GM18526 (cell line): Measurements from ENCODE around the gene ABTB1.

Experiments
- POLR2A ChIP-seq: IDR thresholded peaks from 3 replicates; pipeline ENCODE4 v1.6.1; 2011; ENCODE audit not compliant: insufficient read length; ENCODE audit errors: extremely low read depth

ABTB1 gene

GRCh38 chr3:127726894-127727293 is 54.1 kb downstream of the ABTB1 start:
- TF ChIP-seq POLR2A = no peak

- TF ChIP-seq POLR2A = no peak
These were observed 55.8 kb downstream of the ABTB1 start for GRCh38 chr3:127728417-127729015.

- TF ChIP-seq POLR2A = no peak
These were observed 56.9 kb downstream of the ABTB1 start for GRCh38 chr3:127729556-127730056.

DNA sequence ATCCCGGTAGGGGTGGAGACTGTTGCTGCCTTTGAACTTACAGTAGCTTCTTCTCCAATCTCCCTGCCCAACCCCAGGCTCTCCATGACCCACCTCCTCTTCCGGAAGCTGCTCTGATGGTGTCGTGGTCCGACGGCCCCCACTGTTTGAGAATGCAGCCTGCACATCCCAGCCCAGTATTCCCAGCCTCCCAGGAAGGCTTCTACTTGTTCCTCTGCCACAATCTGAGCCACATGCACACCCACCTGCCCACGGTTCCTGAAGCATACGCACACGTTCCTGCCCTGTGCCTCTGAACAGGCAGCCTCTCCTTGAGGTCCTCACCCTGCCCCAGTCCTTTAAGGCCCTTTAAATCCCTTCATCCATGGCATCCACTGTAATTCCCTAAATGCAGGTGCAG is 57.4 kb downstream of the ABTB1 start:
- TF ChIP-seq POLR2A = no peak
